ENCODE results near the gene TMEM204. TPM values are rescaled to one million over a fixed set of nuclear protein-coding genes. Genes with fewer than 3 reads are reported as not detected.

The TMEM204 gene
- total RNA-seq, 4 donors from 2014 or later: 28.6 to 48.2 (median 36.6) TPM

DNA sequence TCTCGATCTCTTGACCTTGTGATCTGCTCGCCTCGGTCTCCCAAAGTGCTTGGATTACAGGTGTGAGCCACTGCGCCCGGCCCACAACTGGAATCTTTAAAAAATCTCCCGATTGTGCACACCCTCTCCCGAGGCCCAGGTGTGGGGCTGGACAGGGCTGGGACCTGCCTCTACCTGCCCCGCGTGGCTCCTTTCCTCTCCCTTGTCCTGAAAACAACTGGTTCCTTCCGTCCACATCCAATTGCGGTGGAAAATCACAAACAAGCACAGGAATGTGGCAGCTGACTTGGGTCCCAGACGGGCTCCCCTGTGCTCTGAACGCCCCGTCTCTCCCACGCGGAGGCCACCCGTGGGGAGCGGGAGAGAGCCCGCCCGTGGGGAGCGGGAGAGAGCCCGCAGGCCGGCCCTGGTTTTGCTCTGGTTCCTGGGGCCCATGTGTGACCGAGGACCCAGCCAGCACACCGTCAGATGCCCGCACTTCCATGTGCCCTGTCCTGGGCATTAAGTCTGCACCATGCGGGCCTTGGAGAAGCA is 3.0 kb upstream of the TMEM204 start:
- peak overlapping the region in 3 of 4 donors; percentile 83 to 92 (median 90) for H3K27ac ChIP-seq
- H3K4me3 ChIP-seq: peak overlapping the region in 1 of 2 donors; percentile 67
- no peak for ATAC-seq
- peaks cover 0 to 17% of the 10 kb centered on the region in 2 donors for H3K36me3 ChIP-seq
- H3K27me3 ChIP-seq: no peaks in the 10 kb centered on the region
- TF ChIP-seq EP300 (IDR thresholded peaks at IDR 0.05) (no peak), POLR2AphosphoS5 (IDR thresholded peaks at IDR 0.05) (no peak), POLR2A (IDR thresholded peaks at IDR 0.05) (no peak), CTCF (IDR thresholded peaks at IDR 0.05) (no peak)
- H3K4me1 ChIP-seq: peaks cover 0 to 63% (median 24%) of the 10 kb centered on the region in 3 donors
- no peaks in the 10 kb centered on the region for H3K9me3 ChIP-seq
- no CpG with 5 or more reads among the region's 27 CpGs for WGBS, 2 donors (ENCODE audit: low coverage in 1 of 2)

- peak; percentile 22 to 34 for TF ChIP-seq POLR2A (IDR thresholded peaks at IDR 0.05)
- TF ChIP-seq CTCF (IDR thresholded peaks at IDR 0.05): no peak
- TF ChIP-seq EP300 (IDR thresholded peaks at IDR 0.05): no peak
- peak; percentile 88 for TF ChIP-seq POLR2AphosphoS5 (IDR thresholded peaks at IDR 0.05)
- H3K27me3 ChIP-seq: no peaks in the 10 kb centered on the region
- H3K36me3 ChIP-seq: peaks cover 0 to 17% of the 10 kb centered on the region in 2 donors
- ATAC-seq: peak; percentile 44
- peak overlapping the region; percentile 74 to 92 (median 86) for H3K27ac ChIP-seq
- H3K4me3 ChIP-seq: peak overlapping the region in 1 of 2 donors; percentile 67
- 40 to 80% methylated on average over 1 to 2 of the region's 35 CpGs for WGBS, 2 donors (ENCODE audit: low coverage in 1 of 2)
- H3K9me3 ChIP-seq: no peaks in the 10 kb centered on the region
- peaks cover 0 to 69% (median 24%) of the 10 kb centered on the region in 3 donors for H3K4me1 ChIP-seq
Observed at GRCh38 chr16:1530883-1531637, 2.4 kb upstream of the TMEM204 start.

DNA sequence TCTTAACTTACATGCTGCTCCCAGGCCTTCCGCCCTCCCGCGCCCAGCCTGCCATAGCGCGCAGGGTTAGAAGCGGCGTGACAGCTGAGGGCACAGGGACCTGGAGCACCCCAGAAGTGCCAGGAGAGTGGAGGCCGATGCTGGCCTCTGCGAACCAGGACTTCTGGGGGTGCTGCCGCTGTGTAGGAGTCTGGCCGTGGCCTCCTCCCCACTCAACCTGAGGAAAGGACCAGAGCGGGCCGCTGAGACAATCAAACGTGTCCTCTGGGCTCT is 1.9 kb upstream of the TMEM204 start:
- H3K4me1 ChIP-seq: peaks cover 0 to 74% (median 24%) of the 10 kb centered on the region in 3 donors
- peak overlapping the region; percentile 74 to 92 (median 86) for H3K27ac ChIP-seq
- no peaks in the 10 kb centered on the region for H3K9me3 ChIP-seq
- WGBS, 2 donors (ENCODE audit: low coverage in 1 of 2): 38% methylated on average over 4 of the region's 14 CpGs; no CpG with 5 or more reads in 1 of the 2 donors
- TF ChIP-seq EP300 (IDR thresholded peaks at IDR 0.05) (no peak), CTCF (IDR thresholded peaks at IDR 0.05) (no peak), POLR2A (IDR thresholded peaks at IDR 0.05) (no peak), POLR2AphosphoS5 (IDR thresholded peaks at IDR 0.05) (no peak)
- H3K27me3 ChIP-seq: no peaks in the 10 kb centered on the region
- peak overlapping the region in 1 of 2 donors; percentile 67 for H3K4me3 ChIP-seq
- H3K36me3 ChIP-seq: peaks cover 0 to 21% of the 10 kb centered on the region in 2 donors
- ATAC-seq: no peak

DNA sequence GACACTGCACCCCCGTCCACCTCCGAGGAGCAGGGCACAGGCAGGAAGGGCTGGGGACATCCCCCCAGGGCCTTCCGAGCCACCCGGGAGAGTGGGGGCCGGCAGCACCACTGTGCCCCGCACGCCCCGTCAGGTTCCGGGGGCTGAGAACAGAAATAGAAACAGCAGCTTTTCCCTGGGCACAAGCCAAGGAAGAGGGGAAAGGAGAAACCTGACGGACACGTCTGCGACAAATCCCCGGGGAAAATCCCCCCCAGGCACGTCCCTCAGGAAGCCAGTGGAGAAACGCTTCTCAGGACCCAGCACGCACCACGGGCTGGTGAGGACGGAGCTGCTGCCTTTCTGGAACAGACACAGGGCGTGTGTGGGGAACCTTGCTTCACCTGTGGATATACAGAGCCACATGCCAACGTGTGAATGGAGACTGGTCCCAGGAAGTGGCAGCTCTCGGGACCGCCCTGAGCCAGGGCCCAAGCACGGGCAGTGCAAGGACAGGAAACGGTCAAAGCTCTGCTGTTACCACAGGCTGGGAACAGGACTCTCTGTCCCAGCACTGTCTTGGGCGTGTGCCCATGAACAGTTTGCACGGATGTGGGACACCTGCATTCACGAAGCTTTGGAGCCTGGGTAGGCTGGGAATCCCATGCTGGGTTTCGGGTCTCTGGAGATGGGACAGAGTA is 1.2 kb upstream of the TMEM204 start:
- ATAC-seq: peak; percentile 82
- Histone ChIP-seq H3K36me3 (peaks cover 0 to 27% of the 10 kb centered on the region in 2 donors), H3K4me1 (peaks cover 0 to 76% (median 31%) of the 10 kb centered on the region in 3 donors), H3K4me3 (peak overlapping the region in 1 of 2 donors; percentile 67), H3K27ac (peak overlapping the region; percentile 74 to 92 (median 86)), H3K27me3 (no peaks in the 10 kb centered on the region), H3K9me3 (no peaks in the 10 kb centered on the region)
- TF ChIP-seq CTCF (IDR thresholded peaks at IDR 0.05) (peak in 1 of 4 experiments; percentile 4), POLR2AphosphoS5 (IDR thresholded peaks at IDR 0.05) (peak; percentile 92), POLR2A (IDR thresholded peaks at IDR 0.05) (peak; percentile 30 to 36), EP300 (IDR thresholded peaks at IDR 0.05) (peak; percentile 81)
- WGBS, 2 donors (ENCODE audit: low coverage in 1 of 2): 0 to 40% methylated on average over 2 to 3 of the region's 28 CpGs
